Tibial nerve (tissue), 4 donors: ENCODE results near the gene TTC7B. TPM values are rescaled to one million over a fixed set of nuclear protein-coding genes. Genes with fewer than 3 reads are reported as not detected.

ENCODE experiments used
- DNase-seq, 2 donors: peaks; one replicate each; pipeline ENCODE4 v3.0.0-alpha.2; 2019; ENCODE audit warnings: low spot score in 2 of 2
- H3K27ac ChIP-seq, 4 donors: fragments of 200-600 bp; sonication (generic) in 3 of 4; one replicate each; pipeline ENCODE4 v1.5.1; 2017 to 2019; ENCODE audit warnings: mild to moderate bottlenecking in 1 of 4
- H3K27me3 ChIP-seq, 2 donors: fragments of 200-600 bp; sonication (generic) in 1 of 2; one replicate each; pipeline versions ENCODE4 v1.5.1 to v1.6.0; 2017 to 2019
- H3K36me3 ChIP-seq, 3 donors: fragments of 200-600 bp; sonication (generic); one replicate each; pipeline ENCODE4 v1.5.1; 2018 to 2019
- H3K4me1 ChIP-seq, 4 donors: fragments of 200-600 bp; sonication (generic) in 3 of 4; one replicate each; pipeline ENCODE4 v1.5.1; 2017 to 2019
- H3K4me3 ChIP-seq, 4 donors: fragments of 200-600 bp; sonication (generic) in 3 of 4; one replicate each; pipeline ENCODE4 v1.5.1; 2017 to 2019; ENCODE audit warnings: mild to moderate bottlenecking in 1 of 4, moderate library complexity in 1 of 4
- H3K9me3 ChIP-seq, 4 donors: fragments of 200-600 bp; sonication (generic) in 3 of 4; one replicate each; pipeline ENCODE4 v1.5.1; 2017 to 2019
- CTCF ChIP-seq, 5 experiments: fragments of 200-600 bp in 3 of 5; fragments of 450-650 bp in 2 of 5; sonication (generic) in 3 of 5; IDR thresholded peaks; one replicate each; pipeline ENCODE4 v1.5.1; 2016 to 2019; ENCODE audit warnings: antibody characterized with exemption in 5 of 5, mild to moderate bottlenecking in 3 of 5, moderate library complexity in 2 of 5
- EP300 ChIP-seq, 2 donors: sonication (generic); formaldehyde crosslinking; IDR thresholded peaks; one replicate each; pipeline ENCODE4 v1.6.1; 2017; ENCODE audit warnings: antibody characterized with exemption in 2 of 2, mild to moderate bottlenecking in 1 of 2
- POLR2A ChIP-seq, 2 donors: fragments of 450-650 bp; IDR thresholded peaks; one replicate each; pipeline ENCODE4 v1.6.1; 2017; ENCODE audit warnings: antibody characterized with exemption in 2 of 2, mild to moderate bottlenecking in 2 of 2, moderate library complexity in 2 of 2
- WGBS, 2 donors: methylation state at CpG; one replicate each; pipeline ENCODE4 v1.1.5; 2018; 5-methylcytosine and 5-hydroxymethylcytosine counted together
- total RNA-seq, 4 donors: library from RNA; depleted of rRNA; stranded (reverse); fragments of >200 nt; gene quantifications; one replicate each; pipeline ENCODE4 v1.1.0, GENCODE V29; 2016

TTC7B gene
- total RNA-seq, 4 donors from 2014 or later, result 25.9 to 44.1 (median 34.4) TPM

- H3K27me3 ChIP-seq, result no peaks in the 10 kb centered on the region
- H3K9me3 ChIP-seq, result no peaks in the 10 kb centered on the region
- H3K4me3 ChIP-seq, result no peak overlapping the region
- no peak for TF ChIP-seq EP300 (IDR thresholded peaks at IDR 0.05)
- TF ChIP-seq POLR2A (IDR thresholded peaks at IDR 0.05), result no peak
- no peak for TF ChIP-seq CTCF (IDR thresholded peaks at IDR 0.05)
- WGBS, 2 donors, result 88 to 97% methylated on average over 5 of the region's 5 CpGs
- H3K4me1 ChIP-seq, result peaks cover 0 to 42% (median 14%) of the 10 kb centered on the region in 4 donors
- H3K36me3 ChIP-seq, result no peaks in the 10 kb centered on the region
- H3K27ac ChIP-seq, result no peak overlapping the region
- no peak for DNase-seq
Observed at GRCh38 chr14:90812109-90812508, 4.1 kb downstream of the TTC7B start.

- TF ChIP-seq POLR2A (IDR thresholded peaks at IDR 0.05) (no peak), CTCF (IDR thresholded peaks at IDR 0.05) (no peak), EP300 (IDR thresholded peaks at IDR 0.05) (no peak)
- Histone ChIP-seq H3K36me3 (no peaks in the 10 kb centered on the region), H3K4me3 (no peak overlapping the region), H3K4me1 (peaks cover 0 to 43% (median 15%) of the 10 kb centered on the region in 4 donors), H3K9me3 (no peaks in the 10 kb centered on the region), H3K27me3 (no peaks in the 10 kb centered on the region), H3K27ac (no peak overlapping the region)
- 90% methylated on average over 10 of the region's 10 CpGs for WGBS, 2 donors
- DNase-seq, result no peak
Observed at GRCh38 chr14:90811641-90812040, 4.6 kb downstream of the TTC7B start.

- no peaks in the 10 kb centered on the region for H3K27me3 ChIP-seq
- WGBS, 2 donors, result 87 to 88% methylated on average over 5 of the region's 5 CpGs
Observed at GRCh38 chr14:90810806-90811205, 5.4 kb downstream of the TTC7B start.

GRCh38 chr14:90809530-90810312 is 6.5 kb downstream of the TTC7B start:
- no peaks in the 10 kb centered on the region for H3K36me3 ChIP-seq
- H3K4me3 ChIP-seq, result no peak overlapping the region
- TF ChIP-seq EP300 (IDR thresholded peaks at IDR 0.05), result no peak
- H3K9me3 ChIP-seq, result no peaks in the 10 kb centered on the region
- H3K4me1 ChIP-seq, result peaks cover 0 to 38% (median 7%) of the 10 kb centered on the region in 4 donors
- H3K27ac ChIP-seq, result no peak overlapping the region
- WGBS, 2 donors, result 97 to 98% methylated on average over 7 of the region's 7 CpGs
- DNase-seq, result no peak
- H3K27me3 ChIP-seq, result no peaks in the 10 kb centered on the region

More at GRCh38 chr14:90810806-90811205, 5.4 kb downstream of the TTC7B start:
- no peak for TF ChIP-seq EP300 (IDR thresholded peaks at IDR 0.05)
- peaks cover 0 to 47% (median 15%) of the 10 kb centered on the region in 4 donors for H3K4me1 ChIP-seq
- no peak overlapping the region for H3K4me3 ChIP-seq
- no peak for DNase-seq
- no peaks in the 10 kb centered on the region for H3K36me3 ChIP-seq
- no peak overlapping the region for H3K27ac ChIP-seq
- no peaks in the 10 kb centered on the region for H3K9me3 ChIP-seq

GRCh38 chr14:90808759-90809529 is 7.3 kb downstream of the TTC7B start:
- TF ChIP-seq POLR2A (IDR thresholded peaks at IDR 0.05), result no peak
- Histone ChIP-seq H3K36me3 (no peaks in the 10 kb centered on the region), H3K4me3 (no peak overlapping the region), H3K27ac (peak overlapping the region in 1 of 4 donors; percentile 28), H3K9me3 (no peaks in the 10 kb centered on the region), H3K4me1 (peaks cover 0 to 30% (median 6%) of the 10 kb centered on the region in 4 donors), H3K27me3 (no peaks in the 10 kb centered on the region)
- 83 to 91% methylated on average over 15 of the region's 15 CpGs for WGBS, 2 donors
- DNase-seq, result no peak

- Histone ChIP-seq H3K4me1 (peaks cover 0 to 35% (median 6%) of the 10 kb centered on the region in 4 donors), H3K9me3 (no peaks in the 10 kb centered on the region), H3K4me3 (no peak overlapping the region), H3K27me3 (no peaks in the 10 kb centered on the region), H3K27ac (peak overlapping the region in 2 of 4 donors; percentile 34 to 47), H3K36me3 (no peaks in the 10 kb centered on the region)
- DNase-seq, result no peak
- 66% methylated on average over 6 of the region's 6 CpGs for WGBS, 2 donors
- no peak for TF ChIP-seq CTCF (IDR thresholded peaks at IDR 0.05)
- no peak for TF ChIP-seq EP300 (IDR thresholded peaks at IDR 0.05)
- TF ChIP-seq POLR2A (IDR thresholded peaks at IDR 0.05), result no peak
Observed at GRCh38 chr14:90807060-90807459, 9.2 kb downstream of the TTC7B start.
